H9 (cell line): ENCODE measurements around the gene MUC4. TPM values are rescaled to one million over a fixed set of nuclear protein-coding genes. Genes with fewer than 3 reads are reported as not detected.
A peak's percentile ranks its signal among the peaks of the same experiment; 100 is the strongest.

Experiments used
- DNase-seq: peaks from one replicate; pipeline ENCODE4 v3.0.0-alpha.2; 2017
- H2AFZ ChIP-seq: one replicate; pipeline ENCODE4 v1.6.1; 2013; ENCODE audit warnings: mild to moderate bottlenecking, low read length, control low read depth, moderate library complexity
- H2AK5ac ChIP-seq: 2 replicates; pipeline ENCODE4 v1.6.1; 2013; ENCODE audit warnings: low read length, control low read depth, mixed read lengths; ENCODE audit not compliant: insufficient read length
- H2BK120ac ChIP-seq: one replicate; pipeline ENCODE4 v1.6.1; 2013; ENCODE audit warnings: low read depth, mild to moderate bottlenecking, low read length, control low read depth, inconsistent platforms; ENCODE audit not compliant: poor library complexity, severe bottlenecking
- H2BK12ac ChIP-seq: 2 replicates; pipeline ENCODE4 v1.6.1; 2013; ENCODE audit warnings: low read length, control low read depth, mixed read lengths, low read depth; ENCODE audit not compliant: insufficient read length
- H2BK15ac ChIP-seq: 2 replicates; pipeline ENCODE4 v1.6.1; 2013; ENCODE audit warnings: low read depth, low read length, control low read depth
- H2BK20ac ChIP-seq: one replicate; pipeline ENCODE4 v1.6.1; 2013; ENCODE audit warnings: low read depth, mild to moderate bottlenecking, low read length, control low read depth, inconsistent platforms; ENCODE audit not compliant: poor library complexity, severe bottlenecking
- H2BK5ac ChIP-seq: 2 replicates; pipeline ENCODE4 v1.6.1; 2013; ENCODE audit warnings: low read length, control low read depth, mixed read lengths; ENCODE audit not compliant: insufficient read length
- H3K14ac ChIP-seq: 2 replicates; pipeline ENCODE4 v1.6.1; 2013; ENCODE audit warnings: low read length, control low read depth; ENCODE audit not compliant: insufficient read depth
- H3K18ac ChIP-seq: 2 replicates; pipeline ENCODE4 v1.6.1; 2013; ENCODE audit warnings: low read depth, mild to moderate bottlenecking, mixed read lengths, low read length, control low read depth; ENCODE audit not compliant: insufficient read length
- H3K23ac ChIP-seq: 2 replicates; pipeline ENCODE4 v1.6.1; 2013; ENCODE audit warnings: low read length, control low read depth, mixed read lengths, low read depth; ENCODE audit not compliant: insufficient read length
- H3K23me2 ChIP-seq: 2 replicates; pipeline ENCODE4 v1.6.1; 2013; ENCODE audit warnings: low read depth, mild to moderate bottlenecking, mixed read lengths, low read length, control low read depth; ENCODE audit not compliant: insufficient read length, poor library complexity, severe bottlenecking
- H3K27ac ChIP-seq: 2 replicates; pipeline ENCODE4 v1.5.1; 2013; ENCODE audit warnings: low read length, control low read depth, mixed read lengths, low read depth; ENCODE audit not compliant: insufficient read length
- H3K27me3 ChIP-seq: 2 replicates; pipeline ENCODE4 v1.6.1; 2013; ENCODE audit warnings: low read length, control low read depth, inconsistent platforms; ENCODE audit not compliant: insufficient read depth
- H3K4ac ChIP-seq: 2 replicates; pipeline ENCODE4 v1.6.1; 2013; ENCODE audit warnings: low read depth, mild to moderate bottlenecking, control low read depth, inconsistent platforms, low read length, moderate library complexity
- H3K4me1 ChIP-seq: 2 replicates; pipeline ENCODE4 v1.6.1; 2013; ENCODE audit warnings: low read length, control low read depth, inconsistent platforms; ENCODE audit not compliant: insufficient read depth
- H3K4me2 ChIP-seq: 2 replicates; pipeline ENCODE4 v1.6.1; 2013; ENCODE audit warnings: low read length, control low read depth, mixed read lengths; ENCODE audit not compliant: insufficient read length, insufficient read depth
- H3K56ac ChIP-seq: 2 replicates; pipeline ENCODE4 v1.6.1; 2013; ENCODE audit warnings: low read depth, mild to moderate bottlenecking, mixed read lengths, low read length, control low read depth; ENCODE audit not compliant: insufficient read length
- H3K79me1 ChIP-seq: 2 replicates; pipeline ENCODE4 v1.6.1; 2013; ENCODE audit warnings: low read depth, mild to moderate bottlenecking, moderate library complexity, low read length, control low read depth, inconsistent platforms; ENCODE audit not compliant: insufficient read depth, poor library complexity, severe bottlenecking
- H3K79me2 ChIP-seq: 2 replicates; pipeline ENCODE4 v1.6.1; 2013; ENCODE audit warnings: low read length, control low read depth, inconsistent platforms; ENCODE audit not compliant: insufficient read depth
- H3K9ac ChIP-seq: 2 replicates; pipeline ENCODE4 v1.6.1; 2013; ENCODE audit warnings: low read length, control low read depth, mixed read lengths; ENCODE audit not compliant: insufficient read length; ENCODE audit errors: extremely low read depth
- H3K9me3 ChIP-seq: one replicate; pipeline ENCODE4 v1.6.1; 2013; ENCODE audit warnings: low read depth, low read length, inconsistent platforms; ENCODE audit not compliant: control insufficient read depth
- H3T11ph ChIP-seq: one replicate; pipeline ENCODE4 v1.6.1; 2013; ENCODE audit warnings: mild to moderate bottlenecking, low read length, control low read depth, inconsistent platforms
- H4K20me1 ChIP-seq: one replicate; pipeline ENCODE4 v1.6.1; 2013; ENCODE audit not compliant: control insufficient read depth, insufficient read length, insufficient read depth
- H4K5ac ChIP-seq: 2 replicates; pipeline ENCODE4 v1.6.1; 2013; ENCODE audit warnings: low read depth, mild to moderate bottlenecking, mixed read lengths, low read length, control low read depth; ENCODE audit not compliant: insufficient read length
- H4K8ac ChIP-seq: replicated peaks from 2 replicates; pipeline ENCODE4 v1.6.1; 2013; ENCODE audit warnings: low read length, control low read depth, mixed read lengths, low read depth; ENCODE audit not compliant: insufficient read length
- H4K91ac ChIP-seq: 2 replicates; pipeline ENCODE4 v1.6.1; 2013; ENCODE audit warnings: low read depth, mild to moderate bottlenecking, moderate library complexity, mixed read lengths, low read length, control low read depth; ENCODE audit not compliant: insufficient read length
- H3K27ac Mint-ChIP-seq, 3 experiments: 2 replicates in 2 of 3; 3 replicates in 1 of 3; pipeline ENCODE4 v1.8.0; 2020 to 2021; ENCODE audit warnings: mixed read lengths in 3 of 3, mild to moderate bottlenecking in 1 of 3, moderate library complexity in 1 of 3
- H3K27me3 Mint-ChIP-seq: 2 replicates; pipeline ENCODE4 v1.8.0; 2021; ENCODE audit warnings: low read depth, mild to moderate bottlenecking, moderate library complexity, mixed read lengths
- H3K36me3 Mint-ChIP-seq, 3 experiments: 2 replicates in 2 of 3; 3 replicates in 1 of 3; pipeline ENCODE4 v1.8.0; 2020 to 2021; ENCODE audit warnings: low read depth in 3 of 3, mixed read lengths in 3 of 3; ENCODE audit not compliant: insufficient read depth in 1 of 3
- H3K4me1 Mint-ChIP-seq, 2 experiments: 2 replicates each; pipeline ENCODE4 v1.8.0; 2020; ENCODE audit warnings: mixed read lengths in 2 of 2
- H3K4me3 Mint-ChIP-seq, 2 experiments: 2 replicates in 1 of 2; 3 replicates in 1 of 2; pipeline ENCODE4 v1.8.0; 2020 to 2021; ENCODE audit warnings: mild to moderate bottlenecking in 2 of 2, mixed read lengths in 2 of 2, moderate library complexity in 1 of 2
- H3K9me3 Mint-ChIP-seq, 2 experiments: 2 replicates in 1 of 2; 3 replicates in 1 of 2; pipeline ENCODE4 v1.8.0; 2020; ENCODE audit warnings: mild to moderate bottlenecking in 2 of 2, mixed read lengths in 2 of 2, moderate library complexity in 1 of 2
- WGBS: extraction: QIAGEN DNeasy Blood & Tissue Kit; methylation state at CpG from one replicate; pipeline ENCODE4 v1.1.7; 2013; ENCODE audit warnings: missing lambda C conversion rate, low lambda C conversion rate, mixed read lengths; ENCODE audit not compliant: insufficient read length; ENCODE audit errors: extremely low coverage; 5-methylcytosine and 5-hydroxymethylcytosine counted together
- total RNA-seq: library from RNA; stranded (reverse); gene quantifications from 2 replicates; pipeline ENCODE4 v1.2.1, GENCODE V29; 2021
- TF ChIP-seq, protein P1 (sequence below): fragments of 200-600 bp; sonication (generic); conservative IDR thresholded peaks from 3 replicates; pipeline ENCODE4 v1.8.0; 2021; ENCODE audit warnings: antibody characterized with exemption, mild to moderate bottlenecking

MUC4 gene
- total RNA-seq, 1 experiment from 2014 or later = 1.2 TPM

DNA sequence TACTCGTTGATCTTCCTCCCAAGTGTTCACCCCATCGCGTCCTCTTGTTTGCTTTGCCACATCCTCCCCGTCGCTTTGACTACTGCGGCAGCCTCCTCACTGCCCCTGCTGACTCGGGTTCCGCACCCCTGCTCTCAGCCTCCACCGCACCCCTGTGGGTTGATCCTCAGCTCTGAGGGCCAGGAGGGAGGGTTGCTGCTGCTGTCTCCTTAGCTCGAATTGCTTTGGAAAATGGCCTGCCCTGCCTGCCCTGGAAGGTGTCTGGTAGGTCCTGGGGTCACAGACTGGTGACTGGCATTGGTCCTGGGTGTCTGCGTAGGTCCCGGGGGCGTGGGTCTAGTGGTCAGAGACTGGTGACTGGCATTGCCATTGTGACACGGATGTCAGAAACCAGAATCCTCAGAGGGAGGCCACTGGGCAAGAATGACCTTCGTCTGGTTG is 9.4 kb downstream of the MUC4 start:
- no peak overlapping the region for H4K91ac ChIP-seq
- peaks cover 34 to 45% of the 10 kb centered on the region in 2 experiments for H3K4me1 Mint-ChIP-seq
- peaks cover 3% of the 10 kb centered on the region for H4K20me1 ChIP-seq
- no peaks in the 10 kb centered on the region for H3K79me2 ChIP-seq
- WGBS = no CpG with 5 or more reads among the region's 15 CpGs
- no peak overlapping the region for H3K18ac ChIP-seq
- H3K56ac ChIP-seq = no peak overlapping the region
- no peak for DNase-seq
- TF ChIP-seq, protein P1, sequence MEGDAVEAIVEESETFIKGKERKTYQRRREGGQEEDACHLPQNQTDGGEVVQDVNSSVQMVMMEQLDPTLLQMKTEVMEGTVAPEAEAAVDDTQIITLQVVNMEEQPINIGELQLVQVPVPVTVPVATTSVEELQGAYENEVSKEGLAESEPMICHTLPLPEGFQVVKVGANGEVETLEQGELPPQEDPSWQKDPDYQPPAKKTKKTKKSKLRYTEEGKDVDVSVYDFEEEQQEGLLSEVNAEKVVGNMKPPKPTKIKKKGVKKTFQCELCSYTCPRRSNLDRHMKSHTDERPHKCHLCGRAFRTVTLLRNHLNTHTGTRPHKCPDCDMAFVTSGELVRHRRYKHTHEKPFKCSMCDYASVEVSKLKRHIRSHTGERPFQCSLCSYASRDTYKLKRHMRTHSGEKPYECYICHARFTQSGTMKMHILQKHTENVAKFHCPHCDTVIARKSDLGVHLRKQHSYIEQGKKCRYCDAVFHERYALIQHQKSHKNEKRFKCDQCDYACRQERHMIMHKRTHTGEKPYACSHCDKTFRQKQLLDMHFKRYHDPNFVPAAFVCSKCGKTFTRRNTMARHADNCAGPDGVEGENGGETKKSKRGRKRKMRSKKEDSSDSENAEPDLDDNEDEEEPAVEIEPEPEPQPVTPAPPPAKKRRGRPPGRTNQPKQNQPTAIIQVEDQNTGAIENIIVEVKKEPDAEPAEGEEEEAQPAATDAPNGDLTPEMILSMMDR = no peak
- no peak overlapping the region for H2BK15ac ChIP-seq
- H3K23me2 ChIP-seq = no peaks in the 10 kb centered on the region
- no peak overlapping the region for H4K5ac ChIP-seq
- H3K4me2 ChIP-seq = no peak overlapping the region
- H2AK5ac ChIP-seq = no peak overlapping the region
- H3K14ac ChIP-seq = no peak overlapping the region
- no peaks in the 10 kb centered on the region for H3K9me3 ChIP-seq
- H3K4me1 ChIP-seq = peaks cover 7% of the 10 kb centered on the region; the same call in 1 of the 2 replicates
- H2BK5ac ChIP-seq = no peak overlapping the region
- no peaks in the 10 kb centered on the region for H3K79me1 ChIP-seq
- H3K36me3 Mint-ChIP-seq = peaks cover 0 to 10% (median 0%) of the 10 kb centered on the region in 3 experiments; a peak in 2 of 7 replicates
- peak overlapping the region in 1 of 3 experiments; percentile 5; a peak in 1 of 7 replicates for H3K27ac Mint-ChIP-seq
- no peak overlapping the region for H3T11ph ChIP-seq
- no peak overlapping the region for H4K8ac ChIP-seq
- no peak overlapping the region for H3K4me3 Mint-ChIP-seq
- no peak overlapping the region for H2BK120ac ChIP-seq
- no peak overlapping the region for H3K9ac ChIP-seq
- H3K4ac ChIP-seq = no peak overlapping the region
- no peak overlapping the region for H2BK20ac ChIP-seq
- H3K9me3 Mint-ChIP-seq = no peaks in the 10 kb centered on the region
- H3K27ac ChIP-seq = no peak overlapping the region
- H2AFZ ChIP-seq = no peak overlapping the region
- H3K27me3 ChIP-seq = no peaks in the 10 kb centered on the region
- H3K27me3 Mint-ChIP-seq = peaks cover 9% of the 10 kb centered on the region
- H3K23ac ChIP-seq = no peak overlapping the region
- no peak overlapping the region for H2BK12ac ChIP-seq
